ENCODE data around the gene AMBRA1.

DNA sequence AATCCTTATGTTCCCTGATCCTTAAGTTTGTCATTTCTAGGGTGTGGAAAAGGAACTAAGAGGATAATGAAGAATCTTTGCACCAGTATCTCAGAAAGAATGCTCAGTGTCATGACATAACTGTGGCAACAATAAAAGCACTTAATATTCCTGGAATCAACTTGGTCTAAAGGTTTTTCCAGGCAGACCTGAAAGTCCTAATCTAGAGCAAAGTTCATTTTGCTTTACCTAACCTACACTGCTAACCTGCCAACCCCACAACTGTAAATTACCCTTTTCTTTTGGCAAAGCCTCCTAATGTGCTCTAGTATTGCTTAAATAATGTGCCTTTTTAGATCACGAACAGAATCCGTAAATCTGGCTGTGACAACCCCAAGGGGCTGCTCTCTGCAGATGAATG is 82.5 kb downstream of the AMBRA1 start:
- TF ChIP-seq, protein P1, sequence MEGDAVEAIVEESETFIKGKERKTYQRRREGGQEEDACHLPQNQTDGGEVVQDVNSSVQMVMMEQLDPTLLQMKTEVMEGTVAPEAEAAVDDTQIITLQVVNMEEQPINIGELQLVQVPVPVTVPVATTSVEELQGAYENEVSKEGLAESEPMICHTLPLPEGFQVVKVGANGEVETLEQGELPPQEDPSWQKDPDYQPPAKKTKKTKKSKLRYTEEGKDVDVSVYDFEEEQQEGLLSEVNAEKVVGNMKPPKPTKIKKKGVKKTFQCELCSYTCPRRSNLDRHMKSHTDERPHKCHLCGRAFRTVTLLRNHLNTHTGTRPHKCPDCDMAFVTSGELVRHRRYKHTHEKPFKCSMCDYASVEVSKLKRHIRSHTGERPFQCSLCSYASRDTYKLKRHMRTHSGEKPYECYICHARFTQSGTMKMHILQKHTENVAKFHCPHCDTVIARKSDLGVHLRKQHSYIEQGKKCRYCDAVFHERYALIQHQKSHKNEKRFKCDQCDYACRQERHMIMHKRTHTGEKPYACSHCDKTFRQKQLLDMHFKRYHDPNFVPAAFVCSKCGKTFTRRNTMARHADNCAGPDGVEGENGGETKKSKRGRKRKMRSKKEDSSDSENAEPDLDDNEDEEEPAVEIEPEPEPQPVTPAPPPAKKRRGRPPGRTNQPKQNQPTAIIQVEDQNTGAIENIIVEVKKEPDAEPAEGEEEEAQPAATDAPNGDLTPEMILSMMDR (IDR thresholded peaks at IDR 0.05; ENCODE audit: poor library complexity, severe bottlenecking), result no peak
- TF ChIP-seq POLR2AphosphoS5 (IDR thresholded peaks at IDR 0.05), result no peak
- no peak for TF ChIP-seq RAD21 (conservative IDR thresholded peaks at IDR 0.05)
- TF ChIP-seq EZH2 (IDR thresholded peaks at IDR 0.05; ENCODE audit: borderline replicate concordance, insufficient read depth, low read length, poor library complexity, severe bottlenecking), result no peak
- no peak for TF ChIP-seq TAF1 (IDR thresholded peaks at IDR 0.05; ENCODE audit: low read depth)

All from neural cell (in vitro differentiated cells).